IMR-90 (cell line): ENCODE measurements around the gene CLHC1.

Experiments
- BHLHE40 ChIP-seq: fragments of 150-350 bp; IDR thresholded peaks from 2 replicates; pipeline ENCODE4 v1.6.1; 2016; ENCODE audit warnings: mild to moderate bottlenecking, low read depth, low read length
- CEBPB ChIP-seq: IDR thresholded peaks from 2 replicates; pipeline ENCODE4 v1.6.1; 2012; ENCODE audit warnings: low read depth, low read length, improper control_type of control experiment
- CHD1 ChIP-seq: IDR thresholded peaks from 2 replicates; pipeline ENCODE4 v1.6.1; 2012; ENCODE audit warnings: low read depth, low read length, improper control_type of control experiment
- CTCF ChIP-seq: conservative IDR thresholded peaks from 2 replicates; pipeline ENCODE4 v1.5.1; 2012; ENCODE audit warnings: mild to moderate bottlenecking, low read depth, low read length, improper control_type of control experiment
- FOS ChIP-seq: fragments of 150-350 bp; IDR thresholded peaks from 2 replicates; pipeline ENCODE4 v1.6.1; 2016; ENCODE audit warnings: low read depth, low read length
- MAFK ChIP-seq: IDR thresholded peaks from 2 replicates; pipeline ENCODE4 v1.6.1; 2012; ENCODE audit warnings: low read depth, low read length, improper control_type of control experiment
- MAZ ChIP-seq: IDR thresholded peaks from 2 replicates; pipeline ENCODE4 v1.6.1; 2012; ENCODE audit warnings: low read depth, mild to moderate bottlenecking, low read length, improper control_type of control experiment, moderate library complexity, borderline replicate concordance
- MXI1 ChIP-seq: IDR thresholded peaks from 2 replicates; pipeline ENCODE4 v1.6.1; 2012; ENCODE audit warnings: low read depth, mild to moderate bottlenecking, low read length, moderate library complexity, borderline replicate concordance
- POLR2A ChIP-seq: IDR thresholded peaks from 2 replicates; pipeline ENCODE4 v1.6.1; 2012; ENCODE audit warnings: mild to moderate bottlenecking, low read depth, low read length
- RAD21 ChIP-seq: IDR thresholded peaks from 2 replicates; pipeline ENCODE4 v1.6.1; 2012; ENCODE audit warnings: low read length, improper control_type of control experiment
- RCOR1 ChIP-seq: IDR thresholded peaks from 2 replicates; pipeline ENCODE4 v1.6.1; 2012; ENCODE audit warnings: mild to moderate bottlenecking, low read length, improper control_type of control experiment; ENCODE audit not compliant: insufficient replicate concordance
- RFX5 ChIP-seq: IDR thresholded peaks from 2 replicates; pipeline ENCODE4 v1.8.0; 2012; ENCODE audit warnings: low read depth, mild to moderate bottlenecking, low read length, moderate library complexity
- SMC3 ChIP-seq: fragments of 150-350 bp; IDR thresholded peaks from 2 replicates; pipeline ENCODE4 v1.6.1; 2016; ENCODE audit warnings: low read depth, mild to moderate bottlenecking, antibody characterized with exemption, low read length, moderate library complexity
- USF2 ChIP-seq: fragments of 150-350 bp; IDR thresholded peaks from 2 replicates; pipeline ENCODE4 v1.6.1; 2017; ENCODE audit warnings: mild to moderate bottlenecking, antibody characterized with exemption, low read length, low read depth

GRCh38 chr2:55155764-55156281 lies 76.3 kb downstream of the CLHC1 start:
- TF ChIP-seq CTCF (no peak), POLR2A (no peak), USF2 (no peak), BHLHE40 (no peak), MXI1 (no peak), RAD21 (no peak), CHD1 (no peak), RCOR1 (no peak), SMC3 (no peak), FOS (no peak), MAZ (no peak), RFX5 (no peak), CEBPB (no peak), MAFK (peak; percentile 25; the same call in 1 of the 2 replicates)
